GM21737 (cell line): ENCODE results near the gene PTPRR.

Experiments
- ATAC-seq: cut with Tn5 transposase; IDR thresholded peaks from one replicate; pipeline ENCODE4 v1.9.1; 2021; ENCODE audit warnings: mild to moderate bottlenecking, moderate library complexity; ENCODE audit not compliant: unreplicated experiment

The PTPRR gene

GRCh38 chr12:70918321-70918720 is 2.2 kb downstream of the PTPRR start:
- ATAC-seq: no peak

DNA sequence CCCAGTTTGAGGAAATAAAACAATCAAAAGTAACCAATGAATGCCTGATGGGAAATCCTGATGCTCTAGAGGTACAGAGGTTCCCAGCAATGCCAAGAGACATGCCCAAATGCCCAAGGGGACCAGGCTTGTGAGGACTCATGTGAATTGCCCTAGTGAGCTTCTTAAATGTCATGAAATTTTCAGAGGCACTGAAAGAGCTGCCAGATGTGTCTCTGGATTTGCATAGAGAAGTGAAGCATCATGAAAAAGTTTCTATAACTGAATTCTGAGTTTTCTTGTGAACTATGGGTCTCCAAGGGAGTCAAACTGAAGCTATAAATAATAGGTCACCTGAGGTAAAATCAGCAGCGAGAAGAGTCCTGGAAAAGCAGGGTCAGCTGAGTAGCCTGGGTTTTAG is 9.9 kb downstream of the PTPRR start:
- ATAC-seq: no peak

DNA sequence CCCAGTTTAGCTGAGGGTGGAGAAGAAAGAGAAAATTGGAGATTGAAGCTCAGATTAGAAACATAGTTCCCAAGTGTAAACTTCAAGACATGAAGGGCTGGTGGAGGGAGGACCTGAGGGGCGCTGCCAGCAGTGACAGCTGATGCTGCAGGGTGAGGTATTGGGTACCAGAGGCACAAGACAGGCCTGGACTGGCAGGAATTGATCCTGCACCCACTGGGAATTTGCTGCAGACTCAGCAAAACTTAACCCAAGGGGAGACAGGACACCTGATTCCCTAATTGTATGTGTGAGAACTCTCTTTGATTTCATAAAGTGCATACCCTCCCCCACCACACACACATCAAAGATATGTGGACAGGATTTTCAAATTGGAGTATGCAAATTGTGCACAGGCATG is 11.6 kb downstream of the PTPRR start:
- ATAC-seq: no peak

- no peak for ATAC-seq
These were observed 13.1 kb downstream of the PTPRR start for GRCh38 chr12:70907412-70907811.

GRCh38 chr12:70895956-70896355 is 24.6 kb downstream of the PTPRR start:
- ATAC-seq: no peak

GRCh38 chr12:70892593-70892992 is 27.9 kb downstream of the PTPRR start:
- no peak for ATAC-seq

DNA sequence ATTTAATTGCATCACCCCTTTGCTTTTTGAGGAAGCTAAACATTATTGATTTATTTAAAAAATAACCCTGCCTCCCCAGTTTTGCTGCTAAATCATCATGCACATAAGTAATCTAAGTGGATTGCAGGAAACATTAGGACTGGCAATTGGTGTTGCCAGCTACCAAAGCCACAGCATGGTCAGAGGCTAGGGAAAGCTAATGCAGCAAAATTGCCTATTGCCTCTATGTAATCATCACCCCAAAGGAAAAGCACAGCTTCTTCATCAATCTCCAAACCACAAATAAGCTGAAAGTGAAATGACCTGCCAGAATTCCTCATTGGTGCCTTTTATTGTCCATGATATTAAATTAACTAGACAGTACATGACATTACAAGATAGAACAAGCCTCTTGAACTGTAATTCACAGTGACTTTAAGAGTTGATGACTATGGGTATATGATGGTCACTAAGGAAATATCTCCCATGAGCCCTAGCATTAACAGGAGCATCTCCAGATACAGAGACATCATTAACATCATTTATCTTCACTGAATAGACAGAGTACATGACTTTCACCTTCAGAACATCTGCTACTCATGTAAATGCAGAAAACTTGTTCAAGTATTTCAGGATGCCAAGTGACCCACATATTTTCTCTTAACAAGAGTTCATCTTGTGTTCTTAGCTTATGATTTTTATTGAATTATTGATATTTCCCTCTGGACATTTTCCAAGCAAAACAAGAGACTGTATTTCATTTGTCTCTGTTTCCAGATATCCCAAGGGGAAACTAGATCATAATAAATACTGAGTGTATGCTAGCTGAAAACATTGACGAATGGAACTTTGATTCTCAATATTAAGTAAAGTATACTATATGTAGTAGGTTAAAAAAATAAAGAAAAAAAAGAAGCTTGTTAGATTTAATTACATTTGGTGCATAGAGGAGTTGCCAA is 29.4 kb downstream of the PTPRR start:
- no peak for ATAC-seq

GRCh38 chr12:70885956-70886355 is 34.6 kb downstream of the PTPRR start:
- no peak for ATAC-seq

DNA sequence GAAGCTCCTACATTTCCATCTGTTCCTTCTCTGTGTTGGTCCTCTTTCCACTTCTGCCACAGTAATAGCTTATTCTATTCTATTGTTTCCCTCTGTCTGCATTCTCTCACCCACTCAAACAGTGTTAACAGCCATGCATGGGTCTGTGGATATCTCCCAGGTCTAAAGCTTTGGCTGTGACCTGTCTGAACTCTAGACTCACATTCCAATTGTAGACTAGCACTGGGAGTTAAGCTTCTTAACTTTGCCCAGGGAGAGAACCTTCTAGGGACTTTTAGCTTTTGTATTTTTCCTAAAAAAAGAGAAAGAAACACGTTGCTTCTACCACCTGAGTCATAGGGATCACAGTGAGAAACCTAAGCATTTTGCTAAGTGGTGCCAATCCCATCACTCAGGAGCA is 36.7 kb downstream of the PTPRR start:
- no peak for ATAC-seq

GRCh38 chr12:70880744-70881143 is 39.8 kb downstream of the PTPRR start:
- no peak for ATAC-seq

GRCh38 chr12:70876952-70877351 is 43.6 kb downstream of the PTPRR start:
- no peak for ATAC-seq

DNA sequence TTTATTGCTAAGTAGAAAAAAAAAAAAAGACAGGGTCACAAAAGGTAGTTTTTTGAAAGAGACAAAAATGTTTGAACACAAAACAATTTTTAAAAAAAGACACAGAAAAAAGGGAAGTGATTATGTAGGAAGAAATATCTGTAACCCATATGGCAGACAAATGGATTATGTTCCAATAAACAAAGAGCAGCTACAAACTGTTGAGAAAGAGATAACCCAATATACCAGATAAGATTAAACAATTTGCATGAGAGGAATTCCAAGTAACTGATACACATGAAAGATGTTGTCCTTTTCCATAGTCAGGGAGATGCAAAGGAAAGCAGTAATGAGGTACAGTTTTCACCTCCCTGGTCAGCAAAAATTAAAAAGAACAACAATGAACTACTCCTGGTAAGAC is 44.9 kb downstream of the PTPRR start:
- no peak for ATAC-seq

DNA sequence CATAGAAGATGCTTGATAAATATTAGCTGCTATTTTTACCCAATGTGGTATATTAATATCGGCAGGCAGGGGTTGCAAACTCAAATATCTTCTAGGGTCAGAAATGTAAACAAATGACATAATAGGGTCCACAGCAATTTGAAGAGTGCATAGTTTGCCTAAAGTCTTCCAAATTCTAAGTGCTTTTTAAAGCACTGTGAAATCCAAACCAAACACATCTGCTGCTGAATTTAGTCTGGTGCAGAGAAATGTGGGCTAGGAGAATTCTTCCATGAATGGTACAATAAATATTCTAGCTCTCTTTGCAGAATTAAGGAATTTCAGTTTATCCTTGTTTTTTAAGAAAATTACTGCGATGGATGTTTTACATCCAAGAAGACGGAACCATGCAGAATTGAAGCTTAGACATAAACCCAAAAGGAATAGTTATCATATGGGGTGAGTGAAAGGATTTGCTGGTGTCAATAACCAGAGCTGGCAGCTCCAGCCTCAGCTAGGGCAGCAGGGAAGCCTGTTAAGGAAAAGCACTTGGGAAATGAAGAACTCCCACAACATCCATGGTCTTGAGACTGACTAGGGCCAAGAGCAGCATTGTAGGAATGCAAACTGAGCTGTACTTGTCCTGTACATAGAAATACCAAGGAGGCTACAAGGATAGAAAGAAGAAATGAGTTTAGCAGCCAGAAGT is 65.5 kb downstream of the PTPRR start:
- ATAC-seq: no peak

DNA sequence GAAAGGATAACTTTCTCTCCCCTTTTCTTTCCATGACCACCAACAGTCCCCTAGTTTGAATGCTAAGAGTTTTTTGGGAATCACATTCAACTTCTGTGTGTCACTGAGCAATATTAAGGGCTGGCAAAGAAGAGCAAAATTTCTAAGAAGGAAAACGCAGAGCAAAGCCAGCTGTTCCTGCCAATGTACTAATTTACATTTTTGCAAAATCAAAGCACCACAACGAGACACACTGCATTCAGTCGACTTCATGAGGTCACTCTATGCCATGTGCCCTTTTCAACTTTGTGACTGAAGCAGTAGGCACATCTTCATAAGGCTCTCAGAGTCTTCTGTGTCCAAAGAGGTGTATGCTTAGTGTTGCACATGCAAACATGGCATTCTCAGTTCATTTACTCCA is 66.4 kb downstream of the PTPRR start:
- no peak for ATAC-seq

DNA sequence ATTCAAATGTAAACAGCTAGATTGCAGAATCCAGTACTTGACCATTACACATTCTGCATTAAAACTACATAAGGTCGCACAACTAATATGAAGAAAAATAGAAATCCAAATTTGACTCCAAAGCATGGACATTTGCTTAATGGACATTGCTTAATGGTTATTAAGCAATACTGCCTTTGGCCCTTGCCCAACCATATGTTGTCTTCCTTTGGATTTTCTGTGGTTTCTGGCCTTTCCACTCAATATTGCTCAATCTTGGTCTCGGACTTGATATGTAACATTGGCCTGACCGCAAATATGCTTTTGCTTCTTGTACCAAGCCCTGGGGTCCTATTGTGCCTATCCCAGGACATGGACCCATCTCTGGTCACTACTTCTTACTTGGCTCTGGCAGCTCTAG is 67.2 kb downstream of the PTPRR start:
- no peak for ATAC-seq

DNA sequence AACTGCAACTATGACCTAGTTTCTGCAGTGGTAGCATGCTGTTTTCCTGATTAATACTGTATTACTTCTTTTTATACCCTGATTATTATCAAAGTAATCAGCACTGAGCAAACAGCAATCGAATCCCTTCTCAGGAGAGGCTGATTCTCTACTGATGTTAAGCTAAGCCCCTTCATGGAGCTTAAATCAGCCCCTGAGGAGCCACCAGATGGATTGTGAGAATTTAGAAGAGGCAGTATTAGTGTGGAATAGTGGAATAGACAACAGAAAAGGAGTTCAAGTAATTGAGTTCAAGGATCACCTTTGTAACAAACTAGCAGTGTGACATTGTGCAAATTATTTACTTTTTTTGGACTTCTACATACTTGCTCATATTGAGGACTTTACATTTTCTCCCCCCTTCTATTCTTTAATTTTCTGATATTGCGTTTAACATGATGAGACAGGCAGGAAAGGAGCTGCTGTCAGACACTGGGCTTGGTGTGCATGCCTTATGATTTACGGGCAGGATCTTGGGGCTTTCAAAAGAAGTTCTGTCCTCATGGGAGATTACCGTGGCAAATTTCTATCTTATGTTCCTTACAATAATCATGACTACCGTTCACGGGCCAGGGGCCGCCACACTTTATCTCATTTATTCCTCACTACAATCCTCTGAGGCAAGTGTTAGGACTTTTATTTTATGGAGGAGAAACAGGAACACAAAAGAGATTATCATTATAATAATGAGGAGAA is 68.0 kb downstream of the PTPRR start:
- no peak for ATAC-seq

- ATAC-seq: no peak
These were observed 71.1 kb downstream of the PTPRR start for GRCh38 chr12:70849265-70849960.

DNA sequence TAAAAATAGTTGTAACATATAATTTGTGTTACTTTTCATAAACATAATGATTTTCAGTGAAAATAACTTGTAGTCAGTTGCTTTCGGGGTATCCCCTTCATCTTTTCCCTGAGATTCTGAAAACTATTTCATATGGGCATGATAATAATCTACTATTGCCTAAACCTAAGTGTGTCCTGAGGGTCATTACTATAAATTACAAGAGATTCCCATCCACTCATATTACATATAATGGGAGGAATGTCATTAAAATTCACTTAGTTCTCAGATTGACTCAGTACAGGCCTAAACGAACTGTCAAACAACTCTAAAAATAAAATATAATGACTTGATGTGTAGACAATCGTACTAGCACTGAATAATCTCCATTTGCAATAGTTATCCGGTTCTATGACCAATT is 72.7 kb downstream of the PTPRR start:
- no peak for ATAC-seq

- no peak for ATAC-seq
These were observed 75.3 kb downstream of the PTPRR start for GRCh38 chr12:70845268-70845667.

DNA sequence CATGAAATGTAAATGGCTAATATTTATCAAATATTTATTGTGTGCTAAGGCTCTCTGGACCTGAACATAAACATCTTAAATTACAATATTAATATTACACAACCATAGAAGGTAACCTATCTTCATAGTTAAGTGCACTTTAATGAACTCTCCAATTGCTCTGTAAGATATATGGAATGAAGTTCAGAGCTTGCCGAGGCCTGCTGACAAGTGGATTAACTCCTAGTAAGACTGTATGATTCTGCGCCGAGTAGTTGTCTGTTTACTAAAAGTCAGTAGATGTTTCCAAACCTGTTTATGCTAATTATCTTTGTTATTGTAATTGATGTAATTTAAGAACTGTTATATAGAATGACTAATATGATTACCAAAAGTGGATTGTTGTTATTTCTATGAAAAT is 77.2 kb downstream of the PTPRR start:
- ATAC-seq: no peak

GRCh38 chr12:70842942-70843341 is 77.6 kb downstream of the PTPRR start:
- no peak for ATAC-seq
